Epithelial cell of prostate (primary cell): ENCODE measurements around the gene ENDOV.
"Not testable (repeated sequence)": the region's sequence is repeated elsewhere in the genome, so short reads cannot be mapped to it uniquely, and the experiment has no call there.

Experiments used
- DNase-seq: peaks from one replicate; pipeline ENCODE4 v3.0.0-alpha.2; 2011; ENCODE audit warnings: low read depth, low spot score
- H3K27ac ChIP-seq: fragments of 450-650 bp; 2 replicates; pipeline ENCODE4 v1.5.1; 2017; ENCODE audit warnings: mild to moderate bottlenecking

ENDOV gene

DNA sequence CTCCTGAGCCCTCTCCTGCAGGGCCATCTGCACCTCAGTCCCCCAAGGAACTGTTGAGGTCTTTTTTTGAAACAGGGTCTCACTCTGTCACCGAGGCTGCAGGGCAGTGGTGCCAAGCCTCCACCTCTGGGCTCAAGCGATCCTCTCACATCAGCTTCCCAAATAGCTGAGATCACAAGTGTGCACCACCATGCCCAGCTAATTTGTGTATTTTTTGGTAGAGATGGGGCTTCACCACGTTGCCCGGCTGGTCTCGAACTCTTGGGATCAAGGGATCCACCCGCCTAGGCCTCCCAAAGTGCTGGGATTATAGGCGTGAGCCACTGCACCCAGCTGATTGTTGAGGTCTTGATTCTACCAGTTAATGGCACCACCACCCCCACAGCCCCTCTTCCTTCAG, 27.9 kb upstream of the ENDOV start:
- DNase-seq = no peak
- H3K27ac ChIP-seq = no peak overlapping the region

DNA sequence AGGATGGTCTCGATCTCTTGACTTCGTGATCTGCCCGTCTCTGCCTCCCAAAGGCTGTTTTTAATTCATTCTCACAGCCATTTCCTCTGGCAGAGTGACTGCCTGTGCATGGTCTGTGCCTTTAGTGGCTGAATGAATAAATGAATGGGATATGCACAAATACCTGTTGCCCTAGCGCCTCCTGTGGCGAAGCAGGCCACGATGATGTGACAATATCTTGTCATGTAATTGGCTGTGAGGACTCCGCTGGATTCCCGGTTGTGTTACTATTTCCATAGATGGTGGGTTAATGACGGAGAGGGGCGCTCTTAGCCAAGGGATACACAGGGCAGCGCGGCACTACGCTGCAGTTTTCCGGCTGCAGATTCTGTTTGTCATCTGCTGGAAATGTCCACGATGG, 26.8 kb upstream of the ENDOV start:
- H3K27ac ChIP-seq = no peak overlapping the region
- no peak for DNase-seq

DNA sequence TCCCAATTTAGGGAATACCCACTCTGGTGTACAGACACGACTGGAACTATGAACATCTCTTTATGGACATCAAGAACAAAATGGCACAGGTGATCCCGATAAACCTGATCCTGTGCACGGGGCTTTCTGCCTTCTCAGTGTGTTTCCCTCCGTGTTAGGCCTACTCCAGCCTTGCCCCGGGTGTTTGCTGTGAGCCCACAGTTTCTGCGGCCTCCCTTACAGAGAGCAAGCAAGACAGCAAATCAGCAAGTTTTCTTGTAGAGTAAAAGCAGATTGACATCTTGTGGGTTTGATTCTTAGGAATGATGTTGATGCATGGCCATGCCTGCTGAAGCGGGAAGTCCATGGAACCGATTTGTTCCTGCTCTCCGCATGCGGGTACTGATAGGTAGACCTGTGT, 26.4 kb upstream of the ENDOV start:
- no peak overlapping the region for H3K27ac ChIP-seq
- no peak for DNase-seq

GRCh38 chr17:80389011-80389995, 25.7 kb upstream of the ENDOV start:
- H3K27ac ChIP-seq = no peak overlapping the region
- no peak for DNase-seq

GRCh38 chr17:80393241-80393890, 21.6 kb upstream of the ENDOV start:
- peak; percentile 33 for DNase-seq
- no peak overlapping the region for H3K27ac ChIP-seq

DNA sequence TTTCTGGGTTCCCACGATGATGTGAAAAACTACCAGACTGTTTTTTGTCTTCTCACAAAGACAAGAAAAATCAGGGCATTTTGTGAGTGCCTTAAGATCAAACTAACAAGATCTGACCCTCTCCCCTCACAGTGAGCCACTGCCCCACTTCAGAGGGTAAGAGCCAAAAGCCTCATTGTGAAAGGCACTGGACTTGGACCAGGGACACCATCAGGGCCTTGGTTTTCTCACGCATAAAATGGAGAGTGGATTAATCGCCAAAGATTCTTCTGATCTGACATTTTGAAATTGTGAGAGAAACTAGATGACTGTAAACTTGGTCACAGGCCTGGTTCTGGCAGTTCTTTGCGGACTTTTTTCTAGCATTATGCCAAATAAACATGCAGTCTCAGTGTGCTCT, 21.0 kb upstream of the ENDOV start:
- H3K27ac ChIP-seq = no peak overlapping the region
- no peak for DNase-seq

DNA sequence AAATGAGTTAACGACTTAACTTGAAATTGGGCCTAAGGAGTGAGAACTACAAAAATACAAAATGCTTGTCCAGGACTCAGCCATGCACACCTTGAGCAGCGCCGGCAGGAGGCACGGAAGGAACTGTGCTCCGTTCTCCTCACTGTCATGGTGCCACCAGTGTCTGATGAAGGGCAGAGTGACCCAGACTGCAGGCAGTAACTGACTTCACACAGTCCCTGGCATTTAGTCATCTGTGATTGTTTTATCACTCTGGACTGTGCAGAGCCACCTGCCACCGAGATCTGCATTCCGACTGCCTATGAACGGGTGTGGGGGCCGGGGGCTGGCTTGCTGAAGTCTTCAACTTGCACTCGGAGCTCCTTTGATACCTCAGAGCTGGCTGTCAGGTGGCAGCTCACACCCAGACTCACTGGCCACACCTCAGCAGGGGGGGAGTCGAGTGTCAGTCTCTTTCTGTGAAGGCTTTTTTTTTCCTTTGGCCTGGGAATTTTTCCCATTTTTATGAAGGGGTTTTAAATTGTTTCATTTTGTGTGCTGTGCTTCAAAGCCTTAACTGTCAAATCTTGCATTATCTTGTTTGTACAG, 20.2 kb upstream of the ENDOV start:
- DNase-seq = no peak
- no peak overlapping the region for H3K27ac ChIP-seq

DNA sequence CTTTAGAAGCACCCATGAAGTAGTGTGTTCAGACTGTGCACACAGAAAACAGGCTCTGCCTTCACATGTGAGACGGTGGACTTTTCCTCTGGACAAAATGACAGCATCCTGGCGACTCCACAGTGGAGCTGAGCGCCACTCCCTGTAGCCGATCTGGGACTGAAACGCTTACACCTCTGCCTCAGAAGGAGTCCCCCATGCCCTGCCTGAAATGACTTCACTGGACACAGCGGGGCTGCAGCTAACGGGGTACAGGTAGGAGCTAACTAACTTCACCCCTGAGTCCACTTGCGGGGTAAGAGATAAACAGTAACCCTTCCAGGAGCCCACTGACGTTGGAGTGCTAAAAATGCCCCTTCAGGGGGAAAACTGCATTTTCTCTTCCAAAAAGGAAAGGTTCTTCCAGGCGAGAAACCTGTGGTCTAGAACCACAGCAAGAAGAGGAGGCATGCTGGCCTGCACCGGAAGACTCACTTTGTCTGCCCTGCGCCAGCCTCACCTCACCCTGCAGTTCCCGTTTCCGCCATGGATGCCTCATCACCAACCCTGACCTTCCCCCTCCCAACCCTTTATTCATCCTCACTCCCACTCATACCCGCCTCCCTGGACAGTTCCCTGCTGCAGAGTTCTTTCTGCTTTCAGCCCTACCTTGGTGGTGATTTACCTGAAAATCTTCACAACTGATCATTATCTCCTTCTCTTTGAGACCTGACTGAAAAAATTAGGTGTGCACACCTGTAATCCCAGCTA, 19.4 kb upstream of the ENDOV start:
- no peak overlapping the region for H3K27ac ChIP-seq
- DNase-seq = no peak

- no peak for DNase-seq
- no peak overlapping the region for H3K27ac ChIP-seq
These were observed 18.6 kb upstream of the ENDOV start for GRCh38 chr17:80396157-80397033.

GRCh38 chr17:80397034-80397387, 18.0 kb upstream of the ENDOV start:
- no peak overlapping the region for H3K27ac ChIP-seq
- DNase-seq = no peak

GRCh38 chr17:80397686-80398085, 17.3 kb upstream of the ENDOV start:
- H3K27ac ChIP-seq = no peak overlapping the region
- DNase-seq = no peak

GRCh38 chr17:80401086-80401485, 13.9 kb upstream of the ENDOV start:
- DNase-seq, H3K27ac ChIP-seq: not testable (repeated sequence)

GRCh38 chr17:80402102-80402501, 12.9 kb upstream of the ENDOV start:
- DNase-seq, H3K27ac ChIP-seq: not testable (repeated sequence)

DNA sequence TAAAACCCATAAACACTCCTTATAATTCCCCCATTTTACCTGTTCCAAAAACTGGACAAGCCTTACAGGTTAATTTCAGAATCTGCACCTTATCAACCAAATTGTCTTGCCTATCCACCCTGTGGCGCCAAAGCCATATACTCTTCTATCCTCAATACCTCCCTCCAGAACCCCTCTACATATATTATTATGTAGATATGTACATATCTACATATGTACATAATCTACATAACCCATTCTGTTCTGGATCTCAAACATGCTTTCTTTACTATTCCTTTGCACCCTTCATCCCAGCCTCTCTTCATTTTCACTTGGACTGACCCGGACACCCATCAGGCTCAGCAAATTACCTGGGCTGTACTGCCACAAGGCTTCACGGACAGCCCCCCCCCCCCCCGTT, 12.0 kb upstream of the ENDOV start:
- H3K27ac ChIP-seq = no peak overlapping the region
- DNase-seq = no peak

GRCh38 chr17:80406146-80406545, 8.8 kb upstream of the ENDOV start:
- H3K27ac ChIP-seq = no peak overlapping the region
- DNase-seq = no peak

- not testable (repeated sequence) for DNase-seq, H3K27ac ChIP-seq
These were observed 7.0 kb upstream of the ENDOV start for GRCh38 chr17:80407917-80408316.

DNA sequence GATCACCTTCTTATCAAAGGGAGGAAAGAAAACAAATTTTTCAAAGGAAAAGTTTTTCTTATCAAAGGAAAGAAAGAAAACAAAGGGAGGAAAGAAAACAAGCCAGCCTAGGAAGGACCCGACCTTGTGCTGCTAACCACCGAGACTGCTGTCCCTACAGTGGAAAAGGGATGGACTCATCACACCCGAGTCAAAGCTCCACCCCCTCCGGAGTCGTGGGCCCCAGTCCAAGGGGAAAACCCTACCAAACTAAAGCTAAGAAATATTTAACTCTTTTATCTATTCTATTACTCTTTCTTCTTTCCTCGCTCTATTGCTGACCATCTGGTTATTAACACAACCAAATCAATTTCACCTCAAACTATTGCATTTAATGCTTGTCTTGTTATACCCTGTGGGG, 6.1 kb upstream of the ENDOV start:
- no peak for DNase-seq
- no peak overlapping the region for H3K27ac ChIP-seq

GRCh38 chr17:80409626-80410025, 5.3 kb upstream of the ENDOV start:
- no peak for DNase-seq
- H3K27ac ChIP-seq = no peak overlapping the region

GRCh38 chr17:80410441-80411087, 4.4 kb upstream of the ENDOV start:
- DNase-seq, H3K27ac ChIP-seq: not testable (repeated sequence)
